ENCODE results near the gene MTF1.

MTF1 gene

DNA sequence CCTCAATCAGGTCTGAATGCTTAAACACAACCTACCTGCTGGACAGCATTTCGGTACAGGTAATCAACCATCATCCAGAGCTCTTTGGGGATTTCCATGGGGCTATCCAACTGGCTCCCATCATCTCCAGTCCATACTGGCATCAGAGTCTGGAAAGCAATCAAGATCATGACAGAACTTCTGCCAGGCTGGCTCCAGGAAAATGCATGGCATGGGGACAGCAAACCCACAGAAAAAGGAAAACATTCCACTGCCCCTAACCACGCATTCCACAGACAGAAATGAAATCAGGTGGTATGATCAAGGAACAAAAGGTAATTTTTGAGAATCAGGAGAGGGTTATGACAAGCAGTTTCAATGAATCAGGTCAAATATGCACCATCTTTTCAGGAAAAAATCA lies 9.1 kb upstream of the MTF1 start:
- DNase-seq (ENCODE audit: low read depth, low spot score): no peak

DNA sequence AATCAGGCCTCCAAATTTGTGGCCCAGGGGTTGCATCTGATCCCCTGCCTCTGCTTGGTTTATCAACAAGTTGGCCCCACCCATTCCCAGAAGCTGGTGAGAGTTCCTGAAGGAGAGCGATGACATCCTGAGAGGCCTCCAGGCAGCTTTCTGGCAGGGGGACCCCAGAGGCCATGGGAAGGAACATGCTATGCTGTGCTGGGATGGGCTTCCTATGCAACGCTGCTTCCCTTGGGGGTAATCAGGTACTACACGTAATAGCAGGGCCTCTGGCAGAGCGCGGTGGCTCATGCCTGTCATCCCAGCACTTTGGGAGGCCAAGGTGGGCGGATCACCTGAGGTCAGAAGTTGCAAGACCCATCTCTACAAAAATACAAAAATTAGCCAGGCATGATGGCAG lies 8.4 kb upstream of the MTF1 start:
- no peak for DNase-seq (ENCODE audit: low read depth, low spot score)

DNA sequence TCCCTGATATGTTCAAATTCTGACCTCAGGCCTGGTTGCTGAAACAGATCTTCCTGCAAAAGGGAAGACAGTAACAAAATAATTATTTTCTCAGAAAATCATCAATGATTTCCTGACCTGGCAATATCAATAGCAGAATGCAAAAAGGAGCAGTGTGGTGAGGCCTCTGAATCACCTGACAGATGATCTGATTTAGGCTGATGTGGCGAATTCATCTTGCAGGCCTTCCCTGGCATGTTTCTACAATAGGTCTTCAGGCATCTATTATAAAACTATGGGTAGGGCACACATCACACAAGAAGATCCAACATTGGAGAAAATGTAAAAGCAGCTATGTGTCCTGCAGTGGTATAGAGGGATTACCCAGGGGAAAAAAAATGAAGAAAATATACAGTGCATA lies 7.1 kb upstream of the MTF1 start:
- no peak for DNase-seq (ENCODE audit: low read depth, low spot score)

DNA sequence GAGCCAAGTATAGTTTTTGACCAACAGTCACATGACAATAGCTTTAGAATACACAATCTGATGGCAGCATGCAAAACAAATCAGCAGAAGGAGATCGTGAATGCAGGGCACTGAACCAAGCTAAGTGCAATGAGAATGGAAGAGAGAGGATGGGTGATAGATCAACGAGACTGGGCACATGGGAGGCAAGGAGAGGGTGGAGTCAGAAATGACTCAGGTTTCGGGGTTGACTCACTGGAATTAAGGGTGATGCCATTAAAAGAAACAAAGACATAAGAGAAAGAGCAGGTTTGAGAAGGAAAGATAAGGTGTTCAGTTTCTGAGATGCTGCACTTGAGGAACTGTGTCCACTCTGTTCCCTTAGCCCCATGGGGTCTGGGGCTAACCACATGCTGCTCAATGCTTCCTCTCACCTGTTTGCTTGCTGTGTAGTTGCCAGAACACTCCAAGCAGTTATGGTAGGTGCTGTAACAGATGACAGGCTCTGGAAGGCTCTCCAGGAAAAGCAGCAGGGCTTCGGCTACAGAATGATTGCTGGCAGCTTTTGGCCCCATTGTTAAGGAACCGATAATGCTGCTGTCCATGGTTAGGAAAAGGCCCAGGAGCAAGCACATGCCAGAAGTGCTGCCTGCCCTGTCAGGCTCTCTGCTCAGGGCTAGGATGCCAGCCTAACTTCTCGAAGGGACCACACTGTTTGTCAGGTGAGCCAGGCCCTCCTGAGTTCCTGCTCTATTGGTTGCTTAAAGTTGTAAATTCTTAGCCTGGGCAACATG lies 6.1 kb upstream of the MTF1 start:
- no peak for DNase-seq (ENCODE audit: low read depth, low spot score)

DNA sequence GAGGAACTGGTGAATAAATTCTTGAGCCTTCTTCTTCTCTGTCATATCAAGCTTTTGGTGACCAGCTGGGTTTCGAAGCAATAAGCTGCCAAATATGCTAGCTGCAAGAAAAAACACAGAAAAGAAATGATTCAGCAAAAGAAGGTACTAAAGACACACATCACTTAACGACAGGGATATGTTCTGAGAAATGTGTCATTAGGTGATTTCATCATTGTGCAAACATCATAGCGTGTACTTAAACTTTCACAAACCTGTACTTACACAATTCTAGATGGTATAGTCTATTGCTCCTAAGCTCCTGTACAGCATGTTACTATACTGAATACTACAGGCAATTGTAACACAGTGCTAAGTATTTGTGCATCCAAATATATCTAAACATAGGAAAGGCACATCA lies 2.9 kb upstream of the MTF1 start:
- DNase-seq (ENCODE audit: low read depth, low spot score): no peak

DNA sequence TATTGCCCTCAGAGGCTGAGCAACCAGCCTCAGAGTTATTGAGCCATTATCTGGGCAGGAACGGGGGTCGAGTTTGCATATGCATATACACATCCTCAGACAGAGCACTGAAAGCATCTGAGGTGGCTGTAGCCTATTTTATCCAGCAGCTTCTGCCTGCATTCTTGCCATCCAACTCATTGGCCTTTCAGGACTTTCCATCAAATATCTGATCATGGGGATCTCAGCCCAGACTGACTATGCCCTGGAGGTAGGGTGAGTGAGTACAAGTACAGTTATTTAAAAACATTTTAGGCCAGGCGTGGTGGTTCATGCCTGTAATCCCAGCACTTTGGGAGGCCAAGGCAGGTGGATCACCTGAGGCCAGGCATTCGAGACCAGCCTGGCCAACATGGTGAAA lies 1.8 kb upstream of the MTF1 start:
- no peak for DNase-seq (ENCODE audit: low read depth, low spot score)

DNA sequence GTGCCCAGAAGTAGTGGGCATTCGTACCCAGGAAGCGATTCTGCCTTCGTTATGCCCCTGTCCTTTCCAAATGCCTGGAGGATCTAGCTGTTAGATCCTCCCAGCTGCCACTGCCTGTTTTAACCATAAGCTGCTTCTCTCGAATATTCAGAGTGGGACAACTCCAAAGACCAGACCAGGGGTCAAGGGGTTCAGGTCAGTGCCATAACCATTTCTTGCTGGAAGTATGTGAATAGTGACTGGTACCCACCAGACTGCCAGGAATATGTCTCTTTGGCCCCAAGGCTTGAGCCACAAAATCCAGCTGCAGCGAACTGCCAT lies 914 bp upstream of the MTF1 start:
- DNase-seq (ENCODE audit: low read depth, low spot score): no peak

DNA sequence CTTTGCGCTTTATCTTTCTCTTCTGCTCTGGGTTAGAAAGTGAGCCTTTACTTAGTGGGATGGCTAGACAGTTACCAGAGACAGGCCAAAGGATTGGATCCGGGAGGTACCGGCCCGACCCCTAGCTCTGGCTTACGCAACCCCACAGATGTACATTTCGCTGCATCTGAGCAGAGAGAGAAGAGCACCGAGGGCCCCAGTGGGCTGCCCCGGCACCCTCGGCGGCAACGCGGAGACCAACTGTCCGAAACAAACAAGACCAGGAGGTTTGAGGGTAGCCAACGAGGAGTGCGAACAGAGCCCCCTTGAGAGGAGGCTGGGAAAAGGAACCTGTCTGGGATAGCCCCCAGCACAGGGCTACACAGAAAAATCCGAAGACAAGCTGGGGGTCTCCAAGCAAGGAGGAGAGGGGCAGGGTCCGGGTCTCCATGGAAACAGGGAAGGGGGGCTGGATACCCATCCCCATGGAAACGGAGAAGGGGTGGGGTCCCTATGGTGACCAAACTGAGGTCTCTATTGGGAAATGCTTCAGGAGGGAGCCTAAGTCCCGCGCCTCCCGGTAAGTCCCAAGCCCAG lies 373 bp downstream of the MTF1 start:
- DNase-seq (ENCODE audit: low read depth, low spot score): no peak

DNA sequence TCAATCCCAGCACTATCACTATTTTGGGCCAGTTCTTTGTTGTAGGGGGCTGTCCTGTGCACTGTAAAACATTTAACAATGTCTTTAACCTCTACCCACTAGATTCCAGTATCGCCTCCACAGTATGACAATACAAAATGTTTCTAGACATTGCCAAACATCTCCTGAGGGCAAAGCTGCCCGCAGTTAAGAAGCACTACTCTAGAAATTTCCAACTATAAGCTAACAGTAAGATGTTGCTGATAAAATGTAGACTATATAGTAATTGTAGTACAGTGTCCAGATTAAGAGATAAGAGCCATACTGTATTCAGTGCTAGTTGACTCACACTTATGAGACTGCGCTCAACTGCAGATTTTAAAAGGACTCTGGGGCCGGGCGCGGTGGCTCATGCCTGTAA lies 5.0 kb downstream of the MTF1 start:
- no peak for DNase-seq (ENCODE audit: low read depth, low spot score)

DNA sequence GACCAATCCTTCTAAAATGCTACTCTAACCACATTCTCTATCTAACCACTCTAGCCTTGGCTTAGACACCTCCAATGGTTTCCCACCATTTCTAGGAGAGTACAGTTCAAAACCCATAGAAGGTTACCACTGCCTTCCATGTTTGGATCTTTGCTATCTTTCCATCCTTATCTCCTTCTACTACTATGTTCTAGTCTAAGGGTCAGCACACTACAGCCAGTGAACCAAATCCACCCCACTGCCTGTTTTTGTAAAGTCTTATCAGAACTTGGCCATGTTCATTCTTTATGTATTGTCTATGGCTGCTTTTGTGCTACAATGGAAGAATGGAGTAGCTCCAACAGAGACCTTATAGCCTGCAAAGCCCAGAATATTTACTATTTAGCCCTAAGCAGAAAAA lies 6.2 kb downstream of the MTF1 start:
- no peak for DNase-seq (ENCODE audit: low read depth, low spot score)

DNA sequence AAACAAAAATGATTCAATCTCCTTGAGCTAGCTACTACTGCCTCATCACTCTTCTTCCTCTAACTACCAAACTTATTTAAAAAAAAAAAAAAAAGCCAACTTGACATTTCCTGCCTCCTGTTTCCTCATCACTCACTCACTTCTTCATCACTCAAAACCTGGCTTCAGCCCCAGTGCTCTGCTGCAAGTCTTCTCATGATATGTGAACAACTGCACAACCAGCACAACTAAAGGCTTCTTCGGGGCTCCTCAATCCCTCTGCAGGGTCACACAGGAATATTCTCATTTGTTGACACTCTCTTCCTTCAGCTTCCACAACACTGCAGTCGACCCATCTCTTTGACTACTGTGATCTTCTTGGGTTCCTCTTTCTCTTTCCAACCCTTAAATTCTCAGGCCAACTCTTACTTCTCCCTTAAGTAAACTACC lies 7.6 kb downstream of the MTF1 start:
- no peak for DNase-seq (ENCODE audit: low read depth, low spot score)

DNA sequence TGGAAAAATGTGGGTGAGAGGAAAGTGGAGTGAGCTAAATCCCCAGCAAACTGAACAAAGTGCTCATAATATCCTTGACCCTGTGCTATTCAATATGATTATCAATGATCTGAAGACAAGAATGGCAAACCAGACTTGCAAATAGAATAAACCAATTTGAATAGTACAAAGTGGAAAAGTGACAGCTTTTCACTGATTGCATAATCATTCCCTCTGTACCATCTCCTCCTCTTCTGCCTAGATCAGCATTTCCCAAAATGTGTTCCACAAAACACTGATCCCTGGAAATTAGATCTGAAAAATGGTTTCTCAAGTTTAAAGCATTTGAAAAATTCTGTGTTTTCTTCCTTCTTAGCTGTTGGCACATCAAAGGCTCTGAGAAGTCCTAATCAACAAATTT lies 8.1 kb downstream of the MTF1 start:
- no peak for DNase-seq (ENCODE audit: low read depth, low spot score)

DNA sequence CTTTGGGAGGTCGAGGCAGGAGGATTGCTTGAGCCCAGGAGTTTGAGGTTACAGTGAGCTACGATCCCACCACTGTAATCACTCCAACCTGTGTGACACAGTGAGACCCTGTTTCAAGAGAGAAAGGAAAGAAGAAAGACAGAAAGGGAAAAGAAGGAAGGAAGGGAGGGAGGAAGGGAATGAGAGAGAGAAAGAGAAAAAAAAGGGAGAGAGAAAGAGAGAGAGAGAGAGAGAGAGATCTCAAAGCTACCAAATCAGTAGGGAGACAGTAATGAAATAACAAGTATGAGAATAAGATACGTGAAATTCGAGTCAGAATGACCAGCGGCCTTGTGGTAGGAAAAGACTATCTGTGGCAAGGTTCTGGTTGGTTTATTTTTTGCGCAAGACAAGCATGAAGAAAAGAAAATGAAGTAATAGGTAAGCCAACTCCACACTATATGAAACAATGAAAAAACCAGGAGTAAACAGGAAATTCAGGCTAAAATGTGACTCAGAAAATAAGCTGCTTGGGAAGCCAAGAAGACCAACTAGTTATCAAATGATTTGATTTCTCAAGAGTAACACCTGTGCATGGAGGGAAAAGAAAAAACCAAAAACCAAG lies 8.9 kb downstream of the MTF1 start:
- no peak for DNase-seq (ENCODE audit: low read depth, low spot score)

DNA sequence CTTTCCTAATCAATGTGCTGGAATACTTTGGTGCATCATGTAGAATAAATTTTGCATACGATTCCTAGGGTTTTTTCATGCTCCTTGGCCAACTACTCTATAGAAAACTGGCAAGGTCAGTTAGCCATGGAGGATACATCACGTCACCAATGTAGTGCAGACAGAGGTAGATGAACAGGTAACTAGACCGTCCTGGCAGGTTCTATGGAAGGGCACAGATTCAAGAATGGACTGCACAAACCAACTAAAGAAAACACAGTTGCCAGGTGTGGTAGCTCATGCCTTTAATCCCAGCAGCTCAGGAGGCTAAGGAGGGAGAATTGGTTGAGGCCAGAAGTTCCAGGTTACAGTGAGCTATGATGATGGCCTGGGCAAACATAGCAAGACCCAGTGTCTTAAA lies 9.9 kb downstream of the MTF1 start:
- no peak for DNase-seq (ENCODE audit: low read depth, low spot score)

DNA sequence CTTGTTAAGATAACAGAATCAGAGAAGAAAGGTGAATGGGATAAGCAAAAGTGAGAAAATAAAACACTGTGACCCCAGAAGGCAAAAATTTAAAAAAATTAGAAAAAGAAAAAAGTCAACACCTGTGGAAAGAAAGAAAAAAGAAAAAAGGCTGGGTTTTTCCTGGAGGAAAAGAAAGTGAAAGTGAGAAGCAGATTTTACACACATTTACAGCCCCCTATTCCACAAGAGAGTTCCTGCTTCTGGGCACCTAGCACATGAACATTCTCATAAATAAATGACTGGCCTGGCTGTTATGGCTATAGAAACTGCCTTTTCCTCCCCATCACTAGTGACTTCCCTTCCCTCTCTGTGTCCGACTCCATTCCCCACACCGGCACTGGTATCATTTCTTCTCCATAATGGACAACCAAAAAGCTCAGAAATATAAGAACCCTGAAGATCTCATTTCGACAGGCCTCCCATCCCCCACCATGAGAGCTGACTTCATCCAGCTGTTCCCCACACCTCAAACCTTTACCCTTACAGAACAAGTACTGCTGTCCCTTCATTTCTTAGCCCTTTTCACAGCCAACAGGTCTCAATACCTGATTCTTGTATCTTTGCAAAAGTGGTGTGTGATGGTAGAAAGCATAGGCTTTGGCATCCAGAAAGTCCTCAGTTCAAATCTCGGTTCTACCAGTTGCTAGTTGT lies 12.6 kb downstream of the MTF1 start:
- DNase-seq (ENCODE audit: low read depth, low spot score): no peak

DNA sequence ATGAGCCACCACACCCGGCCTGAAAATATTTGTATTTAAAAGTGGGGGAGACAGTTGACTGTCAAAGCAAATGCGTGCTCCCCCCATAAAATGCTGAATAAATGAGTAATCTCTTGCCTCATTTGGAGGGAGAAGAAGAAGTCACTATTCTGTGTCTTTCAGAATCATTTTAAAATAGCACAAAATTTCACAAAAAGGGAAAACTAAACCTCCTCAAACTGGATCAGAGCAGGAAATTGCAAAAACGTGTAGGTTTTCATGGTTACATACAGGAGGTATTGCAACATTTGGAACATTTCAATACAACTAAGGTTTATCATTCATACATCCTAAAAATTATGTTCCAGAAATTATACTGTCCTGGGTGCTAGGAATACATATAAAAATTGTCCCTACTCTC lies 13.6 kb downstream of the MTF1 start:
- DNase-seq (ENCODE audit: low read depth, low spot score): no peak

DNA sequence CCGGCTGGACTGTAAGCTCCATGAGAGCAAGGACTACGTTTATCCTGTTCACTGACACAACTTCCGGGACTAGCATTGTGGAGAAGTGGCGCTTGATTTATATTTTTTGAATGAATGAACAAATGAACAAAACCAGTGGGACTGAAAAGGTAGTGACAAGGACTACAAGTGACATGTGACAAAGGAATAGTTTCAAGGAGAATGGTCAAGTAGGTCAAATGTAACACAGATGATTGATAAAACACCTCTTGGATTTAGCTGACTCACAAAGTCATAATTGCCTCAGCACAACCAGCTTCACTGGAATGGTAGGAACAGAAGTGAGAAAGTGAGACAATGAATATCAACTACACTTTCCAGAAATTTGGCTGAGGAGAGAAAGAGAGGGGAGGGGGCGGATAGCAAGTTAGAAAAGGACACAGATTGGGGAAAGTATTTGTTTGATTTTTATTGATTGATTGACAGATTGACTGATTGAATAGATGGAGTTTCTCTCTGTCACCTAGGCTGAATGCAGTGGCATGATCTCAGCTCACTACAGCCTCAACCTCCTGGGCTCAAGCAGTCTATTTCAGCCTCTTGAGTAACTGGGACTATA lies 14.2 kb downstream of the MTF1 start:
- DNase-seq (ENCODE audit: low read depth, low spot score): no peak

DNA sequence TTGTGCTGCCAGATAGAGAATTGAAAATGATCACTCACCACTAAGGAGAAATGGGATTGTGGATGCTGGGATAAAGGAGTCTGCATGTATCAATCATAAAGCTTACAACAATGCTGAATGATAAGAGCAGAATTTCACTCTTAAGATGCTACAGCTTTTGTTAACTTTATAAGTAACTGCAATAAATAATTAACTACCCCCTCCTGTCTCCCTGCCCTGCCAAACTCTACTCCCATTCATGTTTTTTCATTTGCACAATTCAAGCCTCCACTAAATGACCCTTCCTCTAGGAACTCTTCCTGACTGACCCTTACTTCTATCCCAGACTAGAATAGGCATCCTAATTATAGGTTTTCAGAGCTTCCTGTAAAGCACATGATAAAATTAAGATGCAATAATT lies 14.9 kb downstream of the MTF1 start:
- DNase-seq (ENCODE audit: low read depth, low spot score): no peak

DNA sequence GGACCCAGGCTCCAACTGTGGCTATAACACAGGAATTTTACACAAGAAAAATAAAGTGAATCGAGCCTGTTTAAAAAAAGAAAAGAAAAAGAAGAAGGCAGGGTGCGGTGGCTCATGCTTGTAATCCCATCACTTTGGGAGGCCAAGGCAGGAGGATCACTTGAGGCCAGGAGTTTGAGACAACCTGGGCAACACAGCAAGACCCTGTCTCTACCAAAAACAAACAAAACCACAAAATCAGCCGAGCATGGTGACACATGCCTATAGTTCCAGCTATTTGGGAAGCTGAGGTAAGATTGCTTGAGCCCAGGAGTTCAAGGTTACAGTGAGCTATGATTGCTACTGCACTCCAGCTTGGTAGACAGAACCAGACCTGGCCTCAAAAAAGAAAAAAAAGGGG lies 17.7 kb downstream of the MTF1 start:
- DNase-seq (ENCODE audit: low read depth, low spot score): no peak

DNA sequence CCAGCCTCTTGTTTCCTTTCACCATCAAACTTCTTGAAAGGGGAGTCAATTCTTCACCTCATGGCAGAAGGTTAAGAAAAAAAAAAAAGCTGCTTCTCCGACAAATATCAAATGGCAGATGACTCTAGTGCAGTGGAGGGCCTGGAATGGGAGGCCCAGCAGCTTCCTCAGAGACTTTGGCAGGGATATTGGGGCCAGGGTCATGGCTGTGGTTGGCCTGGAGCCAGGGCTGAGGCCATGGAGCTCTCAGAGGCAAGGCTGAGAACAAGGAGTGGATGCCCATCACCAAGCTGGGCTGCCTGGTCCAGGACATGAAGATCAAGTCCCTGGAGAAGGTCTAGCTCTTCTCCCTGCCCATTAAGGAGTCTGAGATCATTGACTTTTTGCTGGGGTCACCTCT lies 18.7 kb downstream of the MTF1 start:
- DNase-seq (ENCODE audit: low read depth, low spot score): no peak

DNA sequence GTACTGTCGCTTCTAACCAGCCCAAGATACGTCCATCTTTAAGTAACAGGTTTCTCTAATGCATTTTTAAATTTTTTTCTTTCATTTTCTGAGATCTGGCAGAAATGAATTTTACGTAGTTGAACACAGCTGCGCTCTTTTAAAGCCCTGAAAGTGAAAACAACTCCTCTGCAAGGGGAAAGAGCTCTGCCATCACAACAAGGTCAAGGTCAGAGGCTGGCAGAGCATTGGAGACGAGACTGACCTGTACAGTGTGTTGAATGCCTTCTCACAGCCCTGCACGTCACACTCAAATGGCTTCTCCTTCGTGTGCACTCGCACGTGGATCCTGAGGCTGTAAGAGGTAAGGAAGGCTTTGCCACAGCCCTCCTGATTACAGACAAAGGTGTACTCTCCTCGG lies 19.7 kb downstream of the MTF1 start:
- no peak for DNase-seq (ENCODE audit: low read depth, low spot score)

DNA sequence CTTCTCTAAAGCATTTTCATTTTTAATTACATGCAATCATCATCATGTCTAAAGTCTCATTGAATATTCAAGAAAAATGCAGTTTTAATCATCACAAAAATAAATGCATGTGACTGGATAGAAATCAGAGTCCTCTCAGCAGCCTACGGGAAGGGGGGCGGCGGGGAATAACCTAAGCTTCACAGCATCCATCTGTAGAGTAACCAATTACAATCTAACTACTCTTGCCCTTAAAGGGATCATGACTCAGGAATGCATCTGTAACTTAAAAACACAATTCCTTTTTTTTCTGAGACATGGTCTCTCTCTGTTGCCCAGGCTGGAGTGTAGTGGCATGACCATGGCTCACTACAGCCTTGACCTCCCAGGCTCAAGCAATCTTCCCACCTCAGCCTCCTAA lies 22.6 kb downstream of the MTF1 start:
- DNase-seq (ENCODE audit: low read depth, low spot score): no peak

DNA sequence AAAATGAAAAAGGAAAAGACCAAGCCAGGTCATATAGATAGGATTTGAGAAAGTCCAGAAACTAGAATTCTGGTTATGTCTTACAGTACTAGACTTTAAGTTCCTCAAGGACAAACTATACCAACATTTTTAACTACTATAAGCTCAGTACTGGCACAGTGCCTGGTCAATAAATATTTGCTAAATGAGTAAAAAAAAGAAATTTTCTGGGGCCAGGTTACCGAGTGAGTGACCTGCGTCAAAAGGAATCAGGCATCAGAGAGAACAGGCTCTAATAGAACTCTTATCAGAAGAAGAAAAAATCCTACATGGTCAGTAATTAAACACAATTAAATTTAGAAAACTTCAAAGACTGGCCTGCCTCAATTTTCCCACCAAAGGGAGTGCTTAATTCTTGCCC lies 27.6 kb downstream of the MTF1 start:
- no peak for DNase-seq (ENCODE audit: low read depth, low spot score)

All from activated CD4-positive, CD25-positive, alpha-beta regulatory T cell treated with anti-CD3 and anti-CD28 coated beads, Interleukin-2, amount 50 U/mL, for 16 hours (primary cell).